HepG2 (cell line): ENCODE results near the gene UBE2D4. TPM values are rescaled to one million over a fixed set of nuclear protein-coding genes. Genes with fewer than 3 reads are reported as not detected.

Experiments used
- MATR3 ChIP-seq: sonication (generic); formaldehyde crosslinking; IDR thresholded peaks from 2 replicates; pipeline ENCODE4 v1.4.0; 2020; ENCODE audit warnings: missing genetic modification reagents
- MAZ ChIP-seq, 2 experiments: sonication (generic) in 1 of 2; formaldehyde crosslinking in 1 of 2; IDR thresholded peaks; 2 replicates each; pipeline versions ENCODE4 v1.5.0 to v1.6.1; 2012 to 2020; ENCODE audit warnings: low read depth in 2 of 2, mild to moderate bottlenecking in 2 of 2, borderline replicate concordance in 1 of 2, improper control_type of control experiment in 1 of 2, low read length in 1 of 2, missing genetic modification reagents in 1 of 2, moderate library complexity in 1 of 2
- POGZ ChIP-seq: sonication (generic); formaldehyde crosslinking; IDR thresholded peaks from 2 replicates; pipeline ENCODE4 v1.4.0; 2020; ENCODE audit warnings: mild to moderate bottlenecking, missing genetic modification reagents
- RCOR2 ChIP-seq: IDR thresholded peaks from 2 replicates; pipeline ENCODE4 v1.6.1; 2016; ENCODE audit warnings: missing biosample characterization, missing genetic modification reagents
- TP53 ChIP-seq: sonication (generic); formaldehyde crosslinking; conservative IDR thresholded peaks from 2 replicates; pipeline ENCODE4 v1.4.0; 2020; ENCODE audit warnings: missing genetic modification reagents
- ZKSCAN5 ChIP-seq: sonication (generic); formaldehyde crosslinking; IDR thresholded peaks from 2 replicates; pipeline ENCODE4 v1.5.1; 2020; ENCODE audit warnings: mild to moderate bottlenecking, missing genetic modification reagents
- ZNF121 ChIP-seq: sonication (generic); formaldehyde crosslinking; IDR thresholded peaks from 2 replicates; pipeline ENCODE4 v1.5.0; 2020; ENCODE audit warnings: mild to moderate bottlenecking, missing genetic modification reagents
- ZNF777 ChIP-seq: sonication (generic); formaldehyde crosslinking; IDR thresholded peaks from 2 replicates; pipeline ENCODE4 v1.4.0; 2020; ENCODE audit warnings: missing genetic modification reagents
- polyA plus RNA-seq, 8 experiments: library from polyadenylated mRNA; depleted of rRNA in 3 of 8; stranded (reverse) in 7 of 8; unstranded in 1 of 8; fragments of >200 nt; fragmentation: Illumina TruSeq in 4 of 8; extraction: Trizol in 4 of 8; gene quantifications; 2 replicates each; pipeline versions ENCODE4 v1.2.1 to v1.2.3, GENCODE V29; 2011 to 2016; ENCODE audit warnings: low read depth in 4 of 8, missing spikeins in 1 of 8, mixed read lengths in 1 of 8; ENCODE audit not compliant: insufficient read depth in 1 of 8
- total RNA-seq, 5 experiments: library from RNA; depleted of rRNA; stranded (reverse); fragments of >200 nt; fragmentation: Illumina TruSeq; extraction: Trizol; gene quantifications; 2 replicates each; pipeline ENCODE4 v1.2.3, GENCODE V29; 2016; ENCODE audit warnings: low read depth in 1 of 5
- TF ChIP-seq, protein P1 (sequence below): sonication (generic); formaldehyde crosslinking; IDR thresholded peaks from 2 replicates; pipeline ENCODE4 v1.5.1; 2020; ENCODE audit warnings: mild to moderate bottlenecking, missing genetic modification reagents, moderate library complexity
- TF ChIP-seq, protein P2 (sequence below): sonication (generic); formaldehyde crosslinking; IDR thresholded peaks from 2 replicates; pipeline ENCODE4 v1.4.0; 2020; ENCODE audit warnings: missing genetic modification reagents, borderline replicate concordance
- TF ChIP-seq, protein P3 (sequence below): sonication (generic); formaldehyde crosslinking; IDR thresholded peaks from 2 replicates; pipeline ENCODE4 v1.8.1; 2023; ENCODE audit warnings: missing genetic modification reagents, inconsistent platforms, borderline replicate concordance
- TF ChIP-seq, protein P4 (sequence below): sonication (generic); formaldehyde crosslinking; IDR thresholded peaks from 2 replicates; pipeline ENCODE4 v1.5.1; 2020; ENCODE audit warnings: missing genetic modification reagents, mild to moderate bottlenecking, borderline replicate concordance
- TF ChIP-seq, protein P5 (sequence below): sonication (generic); formaldehyde crosslinking; IDR thresholded peaks from 2 replicates; pipeline ENCODE4 v1.9.0; 2021; ENCODE audit warnings: missing genetic modification reagents, borderline replicate concordance
- TF ChIP-seq, protein P6 (sequence below): sonication (generic); formaldehyde crosslinking; IDR thresholded peaks from 2 replicates; pipeline ENCODE4 v1.8.0; 2022; ENCODE audit warnings: mild to moderate bottlenecking, missing genetic modification reagents, moderate library complexity

Gene UBE2D4
- total and polyA plus RNA-seq, 2 of the 13 experiments (the other 11 are each of a cell fraction or from before 2014, with no cell fraction given) = 9.9 to 16.0 TPM

DNA sequence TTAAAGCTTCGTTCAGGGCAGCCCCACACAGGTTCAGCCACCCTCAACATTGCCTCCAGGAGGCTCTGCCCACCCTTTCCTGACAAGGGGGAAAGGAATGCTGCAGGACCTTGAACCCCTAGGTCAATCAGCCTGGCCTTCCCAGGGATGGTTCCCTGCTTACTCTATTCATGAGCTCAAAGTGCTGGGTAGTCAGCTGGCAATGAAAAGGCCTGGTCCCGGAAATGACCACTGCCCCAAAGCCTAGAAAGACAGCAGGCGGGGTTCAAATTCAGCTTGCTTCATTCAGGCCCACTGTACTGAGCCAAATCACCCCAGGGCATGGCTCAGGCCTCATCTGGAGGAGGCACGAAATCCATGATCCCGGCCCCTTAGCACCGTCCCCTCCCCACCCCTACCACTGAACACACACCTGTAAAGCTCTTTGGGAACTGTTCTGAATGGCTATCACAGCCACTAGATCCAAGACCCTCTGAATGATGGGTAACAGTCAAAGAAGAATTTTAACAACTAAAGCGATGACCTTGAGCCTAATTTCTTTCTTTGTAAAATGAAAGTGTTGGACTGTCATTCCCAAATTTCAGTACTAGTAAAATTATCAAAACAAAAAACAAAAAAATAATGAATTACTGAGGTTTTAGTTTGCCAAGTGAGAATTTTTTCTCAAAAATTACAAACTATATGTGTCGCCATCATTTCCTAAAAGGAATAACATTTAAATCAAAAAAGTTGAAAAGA is 20.9 kb upstream of the UBE2D4 start (continued):
- TF ChIP-seq, protein P1, sequence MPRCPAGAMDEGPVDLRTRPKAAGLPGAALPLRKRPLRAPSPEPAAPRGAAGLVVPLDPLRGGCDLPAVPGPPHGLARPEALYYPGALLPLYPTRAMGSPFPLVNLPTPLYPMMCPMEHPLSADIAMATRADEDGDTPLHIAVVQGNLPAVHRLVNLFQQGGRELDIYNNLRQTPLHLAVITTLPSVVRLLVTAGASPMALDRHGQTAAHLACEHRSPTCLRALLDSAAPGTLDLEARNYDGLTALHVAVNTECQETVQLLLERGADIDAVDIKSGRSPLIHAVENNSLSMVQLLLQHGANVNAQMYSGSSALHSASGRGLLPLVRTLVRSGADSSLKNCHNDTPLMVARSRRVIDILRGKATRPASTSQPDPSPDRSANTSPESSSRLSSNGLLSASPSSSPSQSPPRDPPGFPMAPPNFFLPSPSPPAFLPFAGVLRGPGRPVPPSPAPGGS (CRISPR knock-in tag) = no peak
- TF ChIP-seq POGZ (CRISPR knock-in tag) = peak; percentile 80
- TF ChIP-seq, protein P2, sequence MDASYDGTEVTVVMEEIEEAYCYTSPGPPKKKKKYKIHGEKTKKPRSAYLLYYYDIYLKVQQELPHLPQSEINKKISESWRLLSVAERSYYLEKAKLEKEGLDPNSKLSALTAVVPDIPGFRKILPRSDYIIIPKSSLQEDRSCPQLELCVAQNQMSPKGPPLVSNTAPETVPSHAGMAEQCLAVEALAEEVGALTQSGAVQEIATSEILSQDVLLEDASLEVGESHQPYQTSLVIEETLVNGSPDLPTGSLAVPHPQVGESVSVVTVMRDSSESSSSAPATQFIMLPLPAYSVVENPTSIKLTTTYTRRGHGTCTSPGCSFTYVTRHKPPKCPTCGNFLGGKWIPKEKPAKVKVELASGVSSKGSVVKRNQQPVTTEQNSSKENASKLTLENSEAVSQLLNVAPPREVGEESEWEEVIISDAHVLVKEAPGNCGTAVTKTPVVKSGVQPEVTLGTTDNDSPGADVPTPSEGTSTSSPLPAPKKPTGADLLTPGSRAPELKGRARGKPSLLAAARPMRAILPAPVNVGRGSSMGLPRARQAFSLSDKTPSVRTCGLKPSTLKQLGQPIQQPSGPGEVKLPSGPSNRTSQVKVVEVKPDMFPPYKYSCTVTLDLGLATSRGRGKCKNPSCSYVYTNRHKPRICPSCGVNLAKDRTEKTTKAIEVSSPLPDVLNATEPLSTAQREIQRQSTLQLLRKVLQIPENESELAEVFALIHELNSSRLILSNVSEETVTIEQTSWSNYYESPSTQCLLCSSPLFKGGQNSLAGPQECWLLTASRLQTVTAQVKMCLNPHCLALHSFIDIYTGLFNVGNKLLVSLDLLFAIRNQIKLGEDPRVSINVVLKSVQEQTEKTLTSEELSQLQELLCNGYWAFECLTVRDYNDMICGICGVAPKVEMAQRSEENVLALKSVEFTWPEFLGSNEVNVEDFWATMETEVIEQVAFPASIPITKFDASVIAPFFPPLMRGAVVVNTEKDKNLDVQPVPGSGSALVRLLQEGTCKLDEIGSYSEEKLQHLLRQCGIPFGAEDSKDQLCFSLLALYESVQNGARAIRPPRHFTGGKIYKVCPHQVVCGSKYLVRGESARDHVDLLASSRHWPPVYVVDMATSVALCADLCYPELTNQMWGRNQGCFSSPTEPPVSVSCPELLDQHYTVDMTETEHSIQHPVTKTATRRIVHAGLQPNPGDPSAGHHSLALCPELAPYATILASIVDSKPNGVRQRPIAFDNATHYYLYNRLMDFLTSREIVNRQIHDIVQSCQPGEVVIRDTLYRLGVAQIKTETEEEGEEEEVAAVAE (CRISPR knock-in tag) = peak; percentile 46; the same call in 1 of the 2 replicates
- no peak for TF ChIP-seq TP53
- TF ChIP-seq, protein P3, sequence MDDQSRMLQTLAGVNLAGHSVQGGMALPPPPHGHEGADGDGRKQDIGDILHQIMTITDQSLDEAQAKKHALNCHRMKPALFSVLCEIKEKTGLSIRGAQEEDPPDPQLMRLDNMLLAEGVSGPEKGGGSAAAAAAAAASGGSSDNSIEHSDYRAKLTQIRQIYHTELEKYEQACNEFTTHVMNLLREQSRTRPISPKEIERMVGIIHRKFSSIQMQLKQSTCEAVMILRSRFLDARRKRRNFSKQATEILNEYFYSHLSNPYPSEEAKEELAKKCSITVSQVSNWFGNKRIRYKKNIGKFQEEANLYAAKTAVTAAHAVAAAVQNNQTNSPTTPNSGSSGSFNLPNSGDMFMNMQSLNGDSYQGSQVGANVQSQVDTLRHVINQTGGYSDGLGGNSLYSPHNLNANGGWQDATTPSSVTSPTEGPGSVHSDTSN = no peak
- TF ChIP-seq ZKSCAN5 (CRISPR knock-in tag) = no peak
- TF ChIP-seq, protein P4, sequence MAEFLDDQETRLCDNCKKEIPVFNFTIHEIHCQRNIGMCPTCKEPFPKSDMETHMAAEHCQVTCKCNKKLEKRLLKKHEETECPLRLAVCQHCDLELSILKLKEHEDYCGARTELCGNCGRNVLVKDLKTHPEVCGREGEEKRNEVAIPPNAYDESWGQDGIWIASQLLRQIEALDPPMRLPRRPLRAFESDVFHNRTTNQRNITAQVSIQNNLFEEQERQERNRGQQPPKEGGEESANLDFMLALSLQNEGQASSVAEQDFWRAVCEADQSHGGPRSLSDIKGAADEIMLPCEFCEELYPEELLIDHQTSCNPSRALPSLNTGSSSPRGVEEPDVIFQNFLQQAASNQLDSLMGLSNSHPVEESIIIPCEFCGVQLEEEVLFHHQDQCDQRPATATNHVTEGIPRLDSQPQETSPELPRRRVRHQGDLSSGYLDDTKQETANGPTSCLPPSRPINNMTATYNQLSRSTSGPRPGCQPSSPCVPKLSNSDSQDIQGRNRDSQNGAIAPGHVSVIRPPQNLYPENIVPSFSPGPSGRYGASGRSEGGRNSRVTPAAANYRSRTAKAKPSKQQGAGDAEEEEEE (CRISPR knock-in tag) = no peak
- TF ChIP-seq RCOR2 (CRISPR knock-in tag) = peak; percentile 86
- no peak for TF ChIP-seq MATR3
- TF ChIP-seq, protein P5, sequence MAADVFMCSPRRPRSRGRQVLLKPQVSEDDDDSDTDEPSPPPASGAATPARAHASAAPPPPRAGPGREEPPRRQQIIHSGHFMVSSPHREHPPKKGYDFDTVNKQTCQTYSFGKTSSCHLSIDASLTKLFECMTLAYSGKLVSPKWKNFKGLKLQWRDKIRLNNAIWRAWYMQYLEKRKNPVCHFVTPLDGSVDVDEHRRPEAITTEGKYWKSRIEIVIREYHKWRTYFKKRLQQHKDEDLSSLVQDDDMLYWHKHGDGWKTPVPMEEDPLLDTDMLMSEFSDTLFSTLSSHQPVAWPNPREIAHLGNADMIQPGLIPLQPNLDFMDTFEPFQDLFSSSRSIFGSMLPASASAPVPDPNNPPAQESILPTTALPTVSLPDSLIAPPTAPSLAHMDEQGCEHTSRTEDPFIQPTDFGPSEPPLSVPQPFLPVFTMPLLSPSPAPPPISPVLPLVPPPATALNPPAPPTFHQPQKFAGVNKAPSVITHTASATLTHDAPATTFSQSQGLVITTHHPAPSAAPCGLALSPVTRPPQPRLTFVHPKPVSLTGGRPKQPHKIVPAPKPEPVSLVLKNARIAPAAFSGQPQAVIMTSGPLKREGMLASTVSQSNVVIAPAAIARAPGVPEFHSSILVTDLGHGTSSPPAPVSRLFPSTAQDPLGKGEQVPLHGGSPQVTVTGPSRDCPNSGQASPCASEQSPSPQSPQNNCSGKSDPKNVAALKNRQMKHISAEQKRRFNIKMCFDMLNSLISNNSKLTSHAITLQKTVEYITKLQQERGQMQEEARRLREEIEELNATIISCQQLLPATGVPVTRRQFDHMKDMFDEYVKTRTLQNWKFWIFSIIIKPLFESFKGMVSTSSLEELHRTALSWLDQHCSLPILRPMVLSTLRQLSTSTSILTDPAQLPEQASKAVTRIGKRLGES (CRISPR knock-in tag) = 0 out of 2 replicates have a peak, but pooled peaks have one; percentile 33
- no peak for TF ChIP-seq ZNF777 (CRISPR knock-in tag)
- peak; percentile 57; the same call in 1 of the 2 replicates for TF ChIP-seq MAZ (IDR thresholded peaks at IDR 0.05; ENCODE audit: borderline replicate concordance, low read depth, low read length)
- TF ChIP-seq MAZ (CRISPR knock-in tag; IDR thresholded peaks at IDR 0.05; ENCODE audit: low read depth) = peak; percentile 64
- peak; percentile 25; the same call in 1 of the 2 replicates for TF ChIP-seq ZNF121 (CRISPR knock-in tag)
- TF ChIP-seq, protein P6, sequence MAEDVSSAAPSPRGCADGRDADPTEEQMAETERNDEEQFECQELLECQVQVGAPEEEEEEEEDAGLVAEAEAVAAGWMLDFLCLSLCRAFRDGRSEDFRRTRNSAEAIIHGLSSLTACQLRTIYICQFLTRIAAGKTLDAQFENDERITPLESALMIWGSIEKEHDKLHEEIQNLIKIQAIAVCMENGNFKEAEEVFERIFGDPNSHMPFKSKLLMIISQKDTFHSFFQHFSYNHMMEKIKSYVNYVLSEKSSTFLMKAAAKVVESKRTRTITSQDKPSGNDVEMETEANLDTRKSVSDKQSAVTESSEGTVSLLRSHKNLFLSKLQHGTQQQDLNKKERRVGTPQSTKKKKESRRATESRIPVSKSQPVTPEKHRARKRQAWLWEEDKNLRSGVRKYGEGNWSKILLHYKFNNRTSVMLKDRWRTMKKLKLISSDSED (CRISPR knock-in tag) = no peak
